ENCODE measurements around the gene DVL1. TPM values are rescaled to one million over a fixed set of nuclear protein-coding genes. Genes with fewer than 3 reads are reported as not detected.
A peak's percentile ranks its signal among the peaks of the same experiment; 100 is the strongest.

DVL1 gene
- total and polyA plus RNA-seq, 2 of the 13 experiments (the other 11 are each of a cell fraction or from before 2014, with no cell fraction given), result 30.8 to 60.4 TPM

- TF ChIP-seq TSC22D2 (CRISPR knock-in tag; IDR thresholded peaks at IDR 0.05; ENCODE audit: borderline replicate concordance) (peak; percentile 94; the same call in 1 of the 2 replicates), TGIF2 (CRISPR knock-in tag; IDR thresholded peaks at IDR 0.05) (peak; percentile 28), ZNF564 (CRISPR knock-in tag; IDR thresholded peaks at IDR 0.05) (peak; percentile 97), RNF219 (CRISPR knock-in tag; IDR thresholded peaks at IDR 0.05) (no peak), PBX3 (CRISPR knock-in tag; IDR thresholded peaks at IDR 0.05; ENCODE audit: borderline replicate concordance) (peak; percentile 70; the same call in 1 of the 2 replicates), SMAD3 (CRISPR knock-in tag; IDR thresholded peaks at IDR 0.05) (peak; percentile 97), ZSCAN29 (CRISPR knock-in tag; conservative IDR thresholded peaks at IDR 0.05) (peak; percentile 68; the same call in 1 of the 2 replicates), ZFP1 (CRISPR knock-in tag; IDR thresholded peaks at IDR 0.05) (peak; percentile 92; the same call in 1 of the 2 replicates), RFX3 (CRISPR knock-in tag; IDR thresholded peaks at IDR 0.05) (0 out of 2 replicates have a peak, but pooled peaks have one; percentile 10), ZNF883 (CRISPR knock-in tag; IDR thresholded peaks at IDR 0.05; ENCODE audit: not compliant biosample characterization) (peak; percentile 89), ZNF841 (CRISPR knock-in tag; IDR thresholded peaks at IDR 0.05; ENCODE audit: borderline replicate concordance) (no peak), MAFK (conservative IDR thresholded peaks at IDR 0.05 in 1 of 2, IDR thresholded peaks at IDR 0.05 in 1 of 2; ENCODE audit: low read length in 2 of 2) (0 out of 4 replicates have a peak, but pooled peaks of 1 of the 2 experiments have one; percentile 10), ZNF652 (CRISPR knock-in tag; IDR thresholded peaks at IDR 0.05; ENCODE audit: borderline replicate concordance, low read depth) (no peak), KMT2B (CRISPR knock-in tag; IDR thresholded peaks at IDR 0.05) (peak; percentile 92), PLRG1 (conservative IDR thresholded peaks at IDR 0.05) (no peak), ZNF12 (CRISPR knock-in tag; IDR thresholded peaks at IDR 0.05) (peak; percentile 73; the same call in 1 of the 2 replicates), JDP2 (CRISPR knock-in tag; IDR thresholded peaks at IDR 0.05; ENCODE audit: borderline replicate concordance) (no peak), FOXO4 (CRISPR knock-in tag; conservative IDR thresholded peaks at IDR 0.05) (0 out of 2 replicates have a peak, but pooled peaks have one; percentile 62), PHF8 (CRISPR knock-in tag; IDR thresholded peaks at IDR 0.05) (peak; percentile 88), ZNF124 (CRISPR knock-in tag; IDR thresholded peaks at IDR 0.05) (peak; percentile 84; the same call in 1 of the 2 replicates), ZNF891 (CRISPR knock-in tag; IDR thresholded peaks at IDR 0.05) (peak; percentile 49), MAF1 (CRISPR knock-in tag; IDR thresholded peaks at IDR 0.05; ENCODE audit: borderline replicate concordance) (peak; percentile 96), ZNF678 (CRISPR knock-in tag; IDR thresholded peaks at IDR 0.05) (no peak), FOXJ3 (CRISPR knock-in tag; IDR thresholded peaks at IDR 0.05; ENCODE audit: borderline replicate concordance) (peak; percentile 71)
- TF ChIP-seq, protein P1, sequence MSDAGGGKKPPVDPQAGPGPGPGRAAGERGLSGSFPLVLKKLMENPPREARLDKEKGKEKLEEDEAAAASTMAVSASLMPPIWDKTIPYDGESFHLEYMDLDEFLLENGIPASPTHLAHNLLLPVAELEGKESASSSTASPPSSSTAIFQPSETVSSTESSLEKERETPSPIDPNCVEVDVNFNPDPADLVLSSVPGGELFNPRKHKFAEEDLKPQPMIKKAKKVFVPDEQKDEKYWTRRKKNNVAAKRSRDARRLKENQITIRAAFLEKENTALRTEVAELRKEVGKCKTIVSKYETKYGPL (CRISPR knock-in tag; IDR thresholded peaks at IDR 0.05), result no peak
These were observed 25.9 kb upstream of the DVL1 start, which contains the start of gene AURKAIP1 (continued) for GRCh38 chr1:1374929-1375662.

All from HepG2 (cell line).